ENCODE results near the gene INO80E.
A peak's percentile ranks its signal among the peaks of the same experiment; 100 is the strongest.

The INO80E gene

GRCh38 chr16:29975811-29976511 is 20.1 kb upstream of the INO80E start:
- DNase-seq, result no peak

- no peak for DNase-seq
Measured at GRCh38 chr16:29977063-29977825, 18.8 kb upstream of the INO80E start.

GRCh38 chr16:29978081-29978480 is 18.0 kb upstream of the INO80E start:
- DNase-seq, result no peak

- no peak for DNase-seq
Measured at GRCh38 chr16:29978564-29979270, 17.3 kb upstream of the INO80E start.

GRCh38 chr16:29982560-29983419 is 13.3 kb upstream of the INO80E start:
- DNase-seq, result no peak

GRCh38 chr16:29983420-29984136 is 12.5 kb upstream of the INO80E start:
- DNase-seq, result no peak

GRCh38 chr16:29984137-29984763 is 11.8 kb upstream of the INO80E start:
- no peak for DNase-seq

- no peak for DNase-seq
Measured at GRCh38 chr16:29984764-29985147, 11.3 kb upstream of the INO80E start.

GRCh38 chr16:29985271-29985811 is 10.7 kb upstream of the INO80E start:
- no peak for DNase-seq

GRCh38 chr16:29986231-29986630 is 9.8 kb upstream of the INO80E start:
- DNase-seq, result no peak

- DNase-seq, result no peak
Measured at GRCh38 chr16:29986931-29987330, 9.1 kb upstream of the INO80E start.

- DNase-seq, result no peak
Measured at GRCh38 chr16:29987371-29988085, 8.5 kb upstream of the INO80E start.

GRCh38 chr16:29988346-29989075 is 7.5 kb upstream of the INO80E start:
- no peak for DNase-seq

- DNase-seq, result no peak
Measured at GRCh38 chr16:29989111-29989858, 6.8 kb upstream of the INO80E start.

GRCh38 chr16:29990034-29990433 is 6.0 kb upstream of the INO80E start:
- DNase-seq, result no peak

GRCh38 chr16:29990883-29991570 is 5.0 kb upstream of the INO80E start:
- DNase-seq, result no peak

- no peak for DNase-seq
Measured at GRCh38 chr16:29991571-29991904, 4.5 kb upstream of the INO80E start.

GRCh38 chr16:29992344-29992967 is 3.6 kb upstream of the INO80E start:
- peak; percentile 22 for DNase-seq

Measured in NCI-H69 (cell line).